IPS-NIHi11 (cell line): ENCODE data around the gene KEL.

Experiments
- DNase-seq: peaks from one replicate; pipeline ENCODE4 v3.0.0; 2012; ENCODE audit warnings: mixed read lengths, low spot score

Gene KEL

DNA sequence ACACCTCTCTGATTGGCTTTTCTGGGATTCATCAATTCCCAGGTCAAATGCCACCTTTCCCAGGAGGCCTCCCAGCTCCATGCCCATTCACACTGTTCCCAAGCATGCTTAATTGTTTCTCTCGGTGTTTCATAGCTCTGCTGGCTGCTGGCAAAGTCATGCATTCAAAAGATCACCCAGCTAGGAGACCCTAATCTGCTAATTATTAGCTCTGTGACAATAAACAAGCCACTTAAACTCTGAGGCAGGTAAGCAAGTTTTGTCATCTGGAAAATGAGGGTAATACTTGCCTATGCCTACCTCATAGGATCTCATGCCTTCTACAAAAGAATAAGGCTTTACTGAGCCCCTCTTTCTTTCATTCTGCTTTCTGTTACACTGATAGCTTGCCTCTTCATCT lies 828 bp upstream of the KEL start:
- DNase-seq, result no peak

DNA sequence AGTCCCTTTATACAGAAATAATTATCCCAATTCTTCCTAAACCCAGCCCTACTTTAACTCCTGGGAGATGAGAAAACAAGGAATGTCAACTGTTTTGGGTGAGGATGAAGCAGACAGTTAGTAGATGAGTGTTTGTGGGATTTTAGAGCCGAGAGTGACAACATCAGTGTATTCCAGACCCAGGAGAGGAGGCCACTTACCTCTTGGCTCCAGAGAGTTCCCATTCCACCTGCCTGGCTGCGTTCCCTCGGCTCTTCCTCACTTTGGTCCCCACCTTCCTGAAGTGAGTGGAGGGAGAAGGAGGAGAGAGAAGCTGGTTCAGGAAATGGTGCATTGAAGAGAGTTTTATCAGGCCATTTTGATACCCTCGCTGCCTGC lies 579 bp downstream of the KEL start:
- DNase-seq, result no peak

DNA sequence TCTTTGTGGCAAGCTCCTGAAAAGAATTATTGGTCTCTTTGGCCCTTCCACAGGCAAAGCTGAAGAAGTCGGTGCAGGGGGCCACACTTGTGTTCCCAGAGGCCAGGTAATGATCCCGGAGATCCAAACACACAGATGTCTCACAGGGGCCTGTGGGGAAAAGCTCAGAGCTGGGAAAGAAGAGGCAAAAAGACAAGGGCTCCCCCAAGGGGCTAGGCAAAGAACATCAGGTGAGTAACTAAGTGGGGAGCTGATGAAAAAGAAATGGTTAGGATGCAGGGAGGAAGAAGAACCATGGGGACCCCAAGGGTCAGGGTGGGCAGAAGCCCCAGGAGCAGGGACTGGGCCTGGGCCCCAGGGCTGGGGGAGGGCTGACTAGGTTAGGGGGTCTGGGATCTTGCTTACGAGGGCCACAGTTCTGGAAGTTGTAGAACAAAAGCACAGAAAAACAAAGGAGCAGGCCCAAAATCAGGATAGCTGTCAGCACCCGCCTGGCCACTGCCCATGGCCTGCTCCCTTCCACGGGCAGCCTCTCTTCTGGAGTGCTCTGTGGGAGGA lies 1.1 kb downstream of the KEL start:
- DNase-seq, result no peak

DNA sequence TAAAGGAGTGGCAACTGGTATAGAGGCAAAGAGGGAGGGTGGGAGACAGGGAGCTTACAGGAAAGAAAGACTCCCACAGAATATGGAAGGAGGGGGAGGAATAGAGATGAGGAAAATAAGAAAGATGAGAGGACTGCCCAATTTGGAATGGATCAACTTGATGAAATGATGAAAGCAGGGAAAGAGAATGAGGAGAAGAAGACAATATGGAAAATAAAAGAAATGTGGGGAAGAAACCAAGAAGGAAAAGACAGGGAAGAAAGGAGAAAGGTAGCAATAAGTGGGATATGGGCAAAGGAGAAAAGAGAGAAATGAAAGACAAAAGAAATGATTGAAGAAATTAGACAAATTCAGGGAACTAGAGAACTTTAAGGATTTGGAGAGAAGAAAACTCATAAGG lies 3.0 kb downstream of the KEL start:
- DNase-seq, result no peak

DNA sequence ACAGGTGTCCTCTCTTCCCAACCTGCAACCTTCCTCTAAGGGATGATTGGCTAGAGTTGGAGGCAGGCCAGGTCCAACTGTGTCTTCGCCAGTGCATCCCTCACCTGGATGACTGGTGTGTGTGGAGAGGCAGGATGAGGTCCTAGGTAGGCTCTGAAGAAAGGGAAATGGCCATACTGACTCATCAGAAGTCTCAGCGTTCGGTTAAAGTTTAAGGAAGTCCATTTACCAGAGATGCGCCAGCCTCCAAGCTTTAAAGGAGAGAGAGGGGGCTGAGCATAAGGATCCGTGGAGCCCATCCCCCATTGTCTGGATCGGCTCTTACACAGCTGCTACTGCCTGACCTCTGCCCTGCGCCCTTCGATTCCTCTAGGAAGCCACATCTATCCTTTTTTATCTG lies 4.4 kb downstream of the KEL start:
- no peak for DNase-seq

DNA sequence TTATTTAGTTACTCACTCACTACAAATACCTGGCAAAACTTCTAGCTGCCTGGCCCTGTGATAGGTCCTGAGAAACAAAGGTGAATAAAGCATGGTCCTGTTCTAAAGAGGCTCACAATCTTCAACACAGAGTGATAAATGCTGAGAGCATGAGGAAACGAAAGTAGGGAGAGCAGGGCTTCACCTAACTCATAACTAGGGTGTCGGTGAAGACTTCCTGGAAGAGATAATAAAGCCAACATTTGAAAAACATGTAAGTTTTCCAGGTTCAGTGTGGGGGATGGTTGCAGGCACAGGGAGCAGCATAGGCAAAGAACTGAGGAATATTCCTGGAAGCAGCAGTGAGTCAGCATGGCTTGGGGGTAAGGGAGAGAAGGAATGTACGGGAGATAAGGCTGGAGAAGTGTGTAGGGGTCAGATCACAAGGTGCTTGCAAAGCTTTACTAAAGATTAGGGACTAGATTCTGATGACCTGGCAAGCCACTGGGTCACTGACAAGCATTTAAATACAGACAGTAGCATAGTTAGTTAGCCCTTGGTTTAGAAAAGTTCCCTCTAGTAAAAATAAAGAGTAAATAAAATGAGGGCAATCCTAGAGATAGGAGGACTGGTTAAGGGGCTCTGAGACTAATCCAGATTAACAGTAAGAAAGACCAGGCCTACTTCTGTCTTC lies 5.1 kb downstream of the KEL start:
- no peak for DNase-seq

DNA sequence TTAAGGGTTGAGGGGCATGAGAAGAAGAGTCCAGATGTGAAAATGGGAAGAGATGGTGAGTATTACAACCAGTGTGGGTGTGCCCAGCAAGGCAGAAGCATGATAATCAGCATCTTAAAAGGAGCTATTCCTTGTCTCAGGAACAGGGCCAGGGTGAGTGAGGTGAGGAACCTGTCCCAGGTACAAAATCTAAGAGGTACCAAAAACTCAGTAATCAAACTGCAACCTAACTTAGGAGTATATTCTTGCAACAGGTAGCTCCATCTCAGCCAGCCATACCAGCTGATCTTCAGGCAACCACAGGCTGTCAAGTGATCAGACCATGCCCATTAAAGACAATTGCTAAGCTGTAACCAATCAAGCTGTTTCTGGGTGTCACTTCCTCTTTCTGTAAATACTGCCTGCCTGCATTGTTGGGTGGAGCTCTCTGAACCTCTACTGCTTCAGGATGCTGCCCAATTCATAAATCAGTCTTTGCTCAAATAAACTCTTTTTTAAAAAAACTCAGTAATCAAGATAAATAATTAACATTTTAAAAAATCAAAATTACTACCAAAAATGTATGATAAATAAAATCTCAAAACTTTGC lies 7.4 kb downstream of the KEL start:
- DNase-seq, result no peak

DNA sequence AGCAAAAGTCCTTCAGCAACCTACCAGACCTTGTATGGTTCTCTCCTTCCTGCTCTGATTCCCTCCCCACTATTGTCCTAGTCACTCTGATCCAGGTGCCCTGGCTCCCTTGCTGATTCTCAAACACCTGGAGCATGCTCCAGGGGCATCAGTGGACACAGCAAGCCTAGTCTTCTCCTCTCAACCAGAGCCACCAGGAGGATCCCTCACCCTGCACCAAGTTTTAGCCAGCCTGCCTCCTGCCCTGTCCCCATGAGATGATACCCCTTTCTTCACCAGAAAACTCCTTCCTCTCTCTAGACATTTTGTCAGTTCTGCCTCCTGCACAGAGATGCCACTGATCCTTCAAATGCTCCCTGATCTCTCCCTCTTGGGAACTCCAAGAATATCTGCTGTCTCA lies 11.9 kb downstream of the KEL start:
- no peak for DNase-seq

DNA sequence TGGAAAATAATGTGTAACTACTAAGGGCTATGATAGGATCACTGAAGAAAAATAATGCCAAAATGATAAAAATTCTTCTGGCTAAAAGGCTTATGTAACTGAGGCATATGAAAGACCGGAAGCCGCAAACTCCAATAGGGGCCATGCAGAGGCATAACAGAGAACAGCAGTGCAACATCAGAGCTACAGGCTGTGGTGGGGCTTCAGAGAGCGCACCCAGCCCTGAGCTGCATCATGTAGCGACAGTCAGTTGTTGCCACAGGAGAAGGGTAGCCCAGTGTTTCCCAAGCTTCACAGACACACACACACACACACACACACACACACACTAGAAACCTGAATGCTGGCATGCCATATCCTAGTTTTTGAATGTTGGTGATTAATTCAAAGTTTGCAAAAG lies 13.6 kb downstream of the KEL start:
- DNase-seq, result no peak

DNA sequence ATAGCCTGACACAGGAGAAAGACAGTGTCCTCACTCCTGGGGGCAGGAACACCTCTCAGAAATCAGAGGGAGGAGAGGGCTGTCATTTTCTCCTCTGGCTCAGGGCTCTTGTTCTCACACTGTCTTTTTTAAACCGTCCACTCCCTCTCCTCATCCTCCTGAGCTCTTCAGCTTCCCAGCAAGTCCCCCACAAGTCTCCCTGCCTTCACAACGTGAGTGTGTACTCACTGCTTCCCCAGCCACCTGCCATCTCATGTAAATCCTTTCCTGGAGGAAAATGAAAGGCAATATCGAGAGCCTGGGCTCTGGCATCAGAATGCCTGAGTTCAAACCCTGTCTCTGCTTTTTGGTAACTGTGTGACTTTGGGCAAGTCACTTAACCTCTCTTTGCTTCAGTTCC lies 17.2 kb downstream of the KEL start:
- no peak for DNase-seq

DNA sequence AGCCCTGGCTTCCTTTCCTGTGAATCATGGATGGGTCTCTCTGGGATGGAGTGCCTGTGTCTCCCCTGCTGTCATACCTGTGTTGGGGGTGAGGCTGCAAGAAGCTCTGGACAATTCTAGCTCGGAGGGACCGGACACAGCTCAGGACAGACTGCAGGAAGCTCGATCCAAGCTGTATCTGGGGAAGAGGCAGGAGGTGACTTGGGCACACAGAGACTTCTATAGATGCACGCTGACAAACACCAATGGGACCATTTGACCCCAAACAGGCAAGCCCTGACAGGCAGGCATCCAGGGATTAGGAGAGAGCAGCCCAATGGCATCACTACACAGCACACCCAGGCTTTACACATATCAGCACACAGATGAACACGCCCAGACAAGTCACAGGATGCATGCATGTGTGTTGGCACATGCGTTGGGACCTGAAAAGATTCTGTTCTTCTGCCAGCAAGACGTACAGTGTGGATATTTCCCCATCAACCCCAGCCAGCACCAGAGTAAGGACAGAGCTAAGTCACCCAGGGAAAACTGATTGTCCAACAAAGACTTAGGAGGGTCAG lies 18.4 kb downstream of the KEL start:
- no peak for DNase-seq

DNA sequence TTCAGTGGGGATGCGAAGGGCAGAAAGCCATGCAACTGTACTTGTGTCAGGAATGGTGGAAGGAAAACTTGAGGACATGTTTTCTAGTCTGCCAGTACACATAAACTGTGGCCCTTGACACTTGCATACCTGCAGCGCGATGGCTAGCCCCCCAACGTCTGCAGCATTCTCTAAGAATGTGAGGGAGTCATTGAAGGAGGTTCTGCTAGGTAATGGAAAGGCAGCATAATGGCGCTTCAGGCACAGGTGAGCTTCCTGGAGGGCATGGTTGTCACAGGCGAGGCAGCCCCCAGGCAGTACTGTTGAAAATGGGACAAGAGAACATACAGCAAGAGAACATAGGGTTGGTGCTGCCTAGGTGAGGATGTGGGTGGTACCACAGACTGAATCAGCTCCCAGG lies 19.4 kb downstream of the KEL start:
- DNase-seq, result no peak

DNA sequence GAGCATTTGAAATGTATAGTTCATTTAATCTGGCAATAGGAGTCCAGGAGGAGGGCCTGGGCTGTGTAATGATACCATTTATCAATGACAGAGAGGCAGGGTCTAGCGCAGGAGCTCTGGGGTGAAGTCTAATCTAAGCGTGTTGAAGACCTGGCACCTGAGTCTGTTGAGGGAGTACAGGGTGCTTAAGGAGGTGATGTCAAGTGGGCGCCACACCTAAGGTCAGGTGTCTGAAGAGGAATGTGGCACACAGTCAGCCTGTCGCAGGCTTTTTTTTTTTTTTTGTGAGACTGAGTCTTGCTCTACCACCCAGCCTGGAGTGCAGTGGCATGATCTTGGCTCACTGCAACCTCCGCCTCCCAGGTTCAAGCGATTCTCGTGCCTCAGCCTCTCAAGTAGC lies 20.6 kb downstream of the KEL start:
- no peak for DNase-seq

DNA sequence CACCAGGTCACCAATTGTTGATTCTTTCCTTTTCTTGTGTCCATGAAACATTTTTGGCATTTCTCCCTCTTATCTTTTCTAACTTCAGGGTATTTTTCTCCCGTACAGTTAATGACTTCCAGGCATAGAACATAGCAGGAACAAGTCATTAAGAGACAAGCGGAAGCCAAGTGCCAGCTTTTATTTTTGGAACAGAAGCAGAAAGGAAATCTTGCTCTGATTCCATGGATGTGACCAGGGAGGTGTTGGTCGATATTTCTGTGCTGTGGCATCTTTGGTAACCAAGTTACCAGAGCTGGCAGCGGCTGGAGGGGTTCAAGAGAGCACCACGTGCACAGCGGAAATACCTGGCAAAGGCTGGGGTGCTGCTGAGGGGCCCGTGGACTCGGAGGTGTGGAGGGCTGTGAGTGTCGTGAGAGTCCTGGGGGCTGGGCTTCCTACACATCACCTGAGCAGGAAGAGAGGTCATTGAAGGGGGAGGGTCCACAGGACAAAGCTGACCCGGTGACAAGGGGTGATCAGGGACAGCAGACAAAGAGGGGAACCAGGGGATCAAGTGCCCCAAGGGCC lies 21.1 kb downstream of the KEL start:
- DNase-seq, result no peak

DNA sequence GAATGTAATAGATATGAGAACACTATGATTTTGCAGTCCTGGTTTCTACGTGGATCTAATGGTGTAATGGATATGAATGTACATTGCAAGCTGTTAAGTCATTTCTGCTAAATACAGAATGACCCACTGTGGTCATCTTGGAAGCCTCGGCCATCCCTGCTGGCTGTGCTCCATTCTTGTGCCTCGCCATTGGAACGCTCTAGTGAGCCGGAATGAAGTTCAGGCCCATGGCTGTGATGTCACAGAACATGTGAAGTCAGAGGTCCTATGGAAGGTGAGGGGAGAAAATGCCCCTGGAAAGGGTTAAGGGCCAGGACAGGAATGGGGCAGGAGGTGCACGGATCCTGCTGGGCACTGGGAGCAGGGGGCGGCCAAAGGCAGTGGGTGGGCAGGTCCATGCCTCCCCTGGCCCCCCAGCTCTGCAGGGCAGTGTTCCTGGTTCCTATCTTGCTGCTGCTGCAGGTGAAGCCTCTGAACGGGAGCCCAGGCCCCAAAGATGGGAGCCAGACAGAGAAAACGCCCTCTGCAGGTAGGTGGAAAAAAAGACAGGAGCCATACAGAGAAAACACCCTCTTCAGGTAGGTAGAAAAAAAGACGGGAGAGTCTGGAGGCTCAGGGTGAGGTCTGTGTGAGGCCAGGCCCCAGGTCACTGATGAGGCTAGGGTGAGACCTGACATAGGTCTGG lies 22.8 kb downstream of the KEL start, which contains the start of gene LLCFC1:
Gene LLCFC1 (plus strand): TSS at position 259 of the 685 bp plus-strand sequence. CDS start 138 bp downstream, at position 397.
- DNase-seq, result peak; percentile 88

DNA sequence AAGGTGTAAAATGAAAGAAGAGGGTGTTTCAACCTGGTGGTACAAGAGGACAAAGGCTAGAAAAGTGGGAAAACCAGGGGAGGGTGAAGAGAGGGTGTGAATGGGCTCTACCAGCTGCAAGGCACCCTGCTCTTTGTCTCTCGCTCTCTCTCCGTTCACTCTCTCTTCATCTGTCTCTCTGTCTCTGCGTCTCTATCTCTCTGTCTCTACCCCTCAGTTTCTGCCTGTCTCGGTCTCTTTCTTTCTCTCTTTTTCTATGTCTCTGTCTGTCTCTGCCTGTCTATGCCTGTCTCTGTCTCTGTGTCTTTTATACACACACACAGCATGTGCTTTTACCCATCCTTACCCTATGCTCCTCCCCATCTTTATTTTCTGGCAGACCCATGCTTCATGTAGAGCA lies 23.6 kb downstream of the KEL start:
- DNase-seq, result no peak

DNA sequence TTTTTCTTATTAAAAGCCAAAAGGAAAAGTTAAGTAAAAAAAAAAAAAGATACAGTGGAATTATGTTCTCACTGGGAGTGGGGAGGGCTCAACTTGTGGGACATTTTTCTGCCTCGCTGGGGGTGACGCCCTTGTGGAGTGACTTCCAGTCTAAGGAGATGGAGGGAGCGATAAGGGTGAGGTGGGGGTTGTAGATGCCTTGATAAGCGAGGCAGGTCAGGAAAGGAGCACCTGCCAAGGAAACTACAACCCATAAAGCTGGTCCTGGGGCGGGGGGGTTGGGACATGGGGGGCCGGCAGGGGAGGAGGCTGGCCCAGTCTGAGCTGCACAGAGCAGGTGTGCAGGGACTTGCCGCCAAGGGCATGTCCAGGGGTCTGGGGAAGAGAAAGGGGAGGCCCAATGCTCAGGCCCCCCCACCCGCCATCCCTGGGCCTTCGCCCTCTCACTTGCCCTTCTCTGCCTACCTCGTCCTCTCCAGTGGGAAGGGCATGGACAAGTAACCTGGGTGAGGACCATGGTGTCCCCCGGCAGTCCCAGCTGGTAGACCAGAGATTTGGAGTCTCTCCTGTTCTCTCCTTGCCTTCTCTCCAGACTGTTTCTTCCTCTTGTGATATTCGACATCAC lies 26.1 kb downstream of the KEL start:
- DNase-seq, result no peak

DNA sequence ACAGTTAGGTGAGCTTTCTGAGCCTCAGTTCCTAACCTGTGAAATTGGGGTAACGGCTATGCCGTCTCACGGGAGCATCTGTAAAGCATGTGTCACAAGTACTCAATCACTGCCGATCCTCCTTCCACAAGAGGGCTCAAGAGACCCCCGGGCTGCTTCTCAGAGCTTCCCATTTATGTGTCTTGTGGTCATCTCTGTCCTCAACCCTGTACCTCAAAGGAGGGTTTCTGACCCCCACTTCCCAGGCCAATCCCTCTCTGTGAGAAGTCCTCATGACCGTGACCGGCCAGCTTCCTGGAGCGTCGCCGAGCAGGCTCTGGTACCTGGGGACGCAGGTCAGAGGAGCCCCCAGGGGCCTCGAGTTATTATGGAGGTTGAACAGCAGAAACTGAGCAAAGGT lies 28.1 kb downstream of the KEL start:
- no peak for DNase-seq

DNA sequence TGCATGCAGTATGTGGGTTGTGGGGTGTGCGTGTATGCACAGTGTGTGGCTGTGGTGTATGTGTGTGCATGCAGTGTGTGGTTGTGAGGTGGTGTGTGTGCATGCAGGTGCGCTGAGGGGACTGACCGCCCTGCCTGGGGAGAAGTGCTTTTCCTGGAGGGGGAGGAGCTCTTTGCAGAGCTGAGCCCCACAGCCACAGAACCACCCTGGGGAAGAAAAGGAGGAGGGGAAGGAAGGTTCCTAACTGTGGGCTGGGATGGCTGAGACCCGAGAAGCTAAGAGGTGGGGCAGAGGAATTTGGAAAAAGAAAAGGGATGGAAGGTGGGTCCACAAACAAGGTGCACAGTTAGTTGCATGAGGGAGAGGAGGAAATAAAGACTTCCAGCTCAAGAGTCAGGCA lies 28.5 kb downstream of the KEL start, which contains the start of gene TRPV5:
Gene TRPV5 (minus strand): TSS at position 123 of the 400 bp plus-strand sequence. CDS start 287 bp downstream, outside the sequence.
- DNase-seq, result no peak

DNA sequence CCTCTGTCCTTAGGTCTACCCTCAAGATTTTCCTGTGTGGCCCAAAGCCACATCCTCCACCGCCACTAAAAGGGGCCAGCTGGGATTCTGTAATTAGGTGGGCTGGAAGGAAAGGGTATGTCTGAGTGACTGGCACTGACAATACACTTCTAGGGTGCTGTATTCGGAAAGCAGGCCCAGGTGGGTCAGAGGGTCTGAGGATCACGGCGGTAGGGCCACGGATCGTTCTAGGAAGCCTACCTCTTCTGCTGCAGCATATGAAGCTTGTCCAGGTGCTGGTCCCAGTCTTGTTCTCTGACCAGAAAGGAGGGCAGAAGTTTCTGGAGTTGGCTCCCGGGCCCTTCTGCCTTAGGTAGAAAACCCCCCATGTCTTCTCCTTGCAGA lies 29.1 kb downstream of the KEL start:
- no peak for DNase-seq

DNA sequence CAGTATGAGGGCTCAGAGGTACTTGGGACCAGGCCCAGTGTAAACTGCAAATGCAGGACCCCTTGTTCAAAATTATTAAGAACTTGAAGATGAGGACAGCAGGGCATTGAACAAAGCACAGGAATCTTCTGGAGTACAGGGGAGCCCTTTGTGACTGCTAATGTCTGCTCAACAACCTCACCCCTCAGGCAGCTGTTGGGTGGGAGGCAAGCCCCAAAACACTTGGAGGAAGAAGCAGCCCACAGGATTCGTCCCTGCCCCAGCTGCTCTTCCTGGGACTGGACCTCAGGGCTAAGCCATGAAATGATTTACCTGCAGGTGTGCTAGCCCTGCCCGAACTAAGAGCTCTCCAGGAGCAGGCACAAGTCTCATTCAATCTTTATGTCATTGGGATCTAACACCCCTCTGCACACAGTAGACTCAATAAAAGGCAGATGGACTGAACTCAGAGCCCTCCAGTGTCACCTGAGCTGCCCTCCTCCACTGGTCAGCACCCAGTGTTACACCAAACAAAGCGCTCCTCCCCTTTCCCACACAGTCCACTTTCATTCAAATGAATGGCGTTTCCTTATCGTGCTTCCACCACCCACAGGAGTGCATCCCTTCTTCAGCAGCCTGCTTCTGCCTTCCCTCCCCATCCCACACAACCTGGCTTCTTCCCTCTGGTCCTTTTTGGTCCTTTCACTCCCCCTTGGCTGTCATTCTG lies 29.6 kb downstream of the KEL start:
- no peak for DNase-seq
